GM15510 (cell line): Measurements from ENCODE around the gene OSMR.

Source experiments
- POLR2A ChIP-seq: IDR thresholded peaks from 3 replicates; pipeline ENCODE4 v1.6.1; 2011; ENCODE audit warnings: borderline replicate concordance; ENCODE audit not compliant: insufficient read length; ENCODE audit errors: extremely low read depth

OSMR gene

DNA sequence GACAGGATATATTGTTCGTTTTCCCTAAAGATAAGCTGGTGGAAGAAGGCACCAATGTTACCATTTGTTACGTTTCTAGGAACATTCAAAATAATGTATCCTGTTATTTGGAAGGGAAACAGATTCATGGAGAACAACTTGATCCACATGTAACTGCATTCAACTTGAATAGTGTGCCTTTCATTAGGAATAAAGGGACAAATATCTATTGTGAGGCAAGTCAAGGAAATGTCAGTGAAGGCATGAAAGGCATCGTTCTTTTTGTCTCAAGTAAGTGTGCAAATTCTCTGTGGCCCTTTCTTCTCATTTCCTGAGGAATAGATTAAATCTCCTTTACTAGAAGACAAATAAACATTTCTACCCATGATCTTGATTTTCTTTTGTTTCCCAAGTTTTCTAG is 38.0 kb downstream of the OSMR start:
- TF ChIP-seq POLR2A = no peak

DNA sequence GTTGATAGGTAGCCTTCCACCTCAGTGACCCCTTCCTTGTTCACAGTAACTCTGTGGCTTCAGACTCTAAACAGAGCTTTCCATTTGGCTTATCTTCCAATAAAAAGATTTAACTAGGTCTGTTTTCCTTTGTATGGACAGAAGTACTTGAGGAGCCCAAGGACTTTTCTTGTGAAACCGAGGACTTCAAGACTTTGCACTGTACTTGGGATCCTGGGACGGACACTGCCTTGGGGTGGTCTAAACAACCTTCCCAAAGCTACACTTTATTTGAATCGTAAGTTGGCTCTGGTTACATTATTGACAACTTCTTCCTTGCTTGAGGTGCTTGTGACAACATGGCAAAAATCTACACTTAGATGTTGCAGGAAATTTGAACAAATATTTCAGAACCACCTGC is 39.4 kb downstream of the OSMR start:
- no peak for TF ChIP-seq POLR2A

DNA sequence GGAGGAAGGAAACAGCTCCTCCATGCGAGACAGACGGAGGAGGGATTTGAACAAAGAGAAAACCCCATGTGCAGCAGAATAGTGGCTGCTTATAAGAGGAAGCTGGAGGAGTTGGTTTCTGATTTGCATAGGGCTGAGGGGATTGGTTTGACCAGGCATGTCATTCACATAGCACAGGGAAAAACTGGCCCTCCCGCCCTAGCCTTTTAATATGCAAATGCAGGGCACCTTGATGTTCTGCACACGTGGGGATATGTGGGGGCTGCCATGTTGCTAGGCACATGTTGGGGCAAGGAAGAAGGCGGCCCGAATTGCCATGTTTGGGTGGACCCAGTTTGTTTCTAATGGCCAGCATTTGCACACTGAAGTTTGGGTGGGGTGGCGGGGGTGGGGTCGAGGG is 42.2 kb downstream of the OSMR start:
- no peak for TF ChIP-seq POLR2A

DNA sequence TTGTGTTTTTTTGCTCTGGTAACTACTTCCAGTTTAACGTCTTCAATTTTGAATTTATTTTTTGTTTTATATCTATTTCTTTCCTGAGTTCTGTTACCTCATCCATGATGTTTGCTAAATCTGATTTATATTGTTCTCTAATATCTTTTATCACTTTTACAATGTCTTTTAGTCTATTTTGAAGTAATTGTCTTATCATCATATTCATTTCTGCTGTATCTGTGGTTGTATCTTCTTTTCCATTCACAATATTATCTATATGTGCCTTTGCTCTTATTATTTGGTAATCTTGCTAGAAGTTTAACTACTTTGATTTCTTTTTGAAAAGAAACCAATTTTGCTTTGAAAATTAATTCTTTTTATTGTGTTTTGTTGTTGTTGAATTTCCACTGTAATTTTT is 43.6 kb downstream of the OSMR start:
- no peak for TF ChIP-seq POLR2A

DNA sequence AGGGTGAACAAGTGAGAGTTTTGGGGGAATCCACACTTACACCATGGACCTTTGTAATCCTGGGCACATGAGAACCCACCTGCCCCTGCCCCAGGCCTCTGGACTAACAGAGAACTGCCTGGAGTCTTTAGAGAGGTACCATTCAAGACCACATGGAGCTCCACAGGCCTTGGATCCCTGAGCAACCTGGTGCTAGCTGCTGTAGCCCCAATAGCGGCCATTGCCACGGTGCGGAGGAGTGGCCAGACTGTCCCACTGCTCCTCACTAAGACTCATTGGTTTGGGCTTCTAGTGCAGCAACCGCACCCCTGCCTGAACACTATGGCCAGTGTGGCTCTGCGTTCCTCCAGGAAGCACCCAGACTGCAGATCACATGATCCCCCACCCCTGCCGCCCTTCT is 45.8 kb downstream of the OSMR start:
- no peak for TF ChIP-seq POLR2A

DNA sequence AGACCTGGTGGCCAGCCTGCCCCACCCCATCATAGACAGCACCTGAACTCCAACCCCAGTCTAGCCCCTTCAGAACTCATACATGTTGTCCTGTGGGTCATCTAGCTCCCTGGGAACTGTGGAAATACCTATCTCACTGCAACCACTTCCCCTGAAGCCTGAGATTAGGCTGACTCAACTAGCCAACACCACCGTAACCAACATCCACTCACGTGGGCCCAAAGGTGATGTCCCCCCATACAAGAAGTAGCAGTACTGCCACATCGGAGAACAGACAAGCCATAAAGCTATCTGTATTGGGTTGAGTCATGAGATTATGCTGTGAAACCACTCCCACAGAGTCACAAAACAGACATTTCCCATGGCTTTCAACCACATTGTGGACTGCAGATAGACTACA is 46.6 kb downstream of the OSMR start:
- TF ChIP-seq POLR2A = no peak

DNA sequence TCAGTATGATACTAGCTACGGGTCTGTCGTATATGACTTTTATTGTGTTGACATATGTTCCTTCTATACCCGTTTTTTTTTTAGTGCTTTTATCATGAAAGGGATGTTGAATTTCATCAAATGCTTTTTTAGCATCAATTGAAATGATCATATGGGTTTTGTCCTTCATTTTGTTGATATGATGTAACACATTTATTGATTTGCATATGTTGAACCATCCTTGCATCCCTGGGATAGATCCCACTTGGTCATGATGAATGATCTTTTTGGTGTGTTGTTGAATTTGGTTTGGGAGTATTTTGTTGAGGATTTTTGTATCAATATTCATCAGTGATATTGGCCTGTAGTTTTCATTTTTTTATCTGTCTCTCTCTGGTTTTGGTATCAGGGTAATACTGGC is 50.9 kb downstream of the OSMR start:
- no peak for TF ChIP-seq POLR2A

DNA sequence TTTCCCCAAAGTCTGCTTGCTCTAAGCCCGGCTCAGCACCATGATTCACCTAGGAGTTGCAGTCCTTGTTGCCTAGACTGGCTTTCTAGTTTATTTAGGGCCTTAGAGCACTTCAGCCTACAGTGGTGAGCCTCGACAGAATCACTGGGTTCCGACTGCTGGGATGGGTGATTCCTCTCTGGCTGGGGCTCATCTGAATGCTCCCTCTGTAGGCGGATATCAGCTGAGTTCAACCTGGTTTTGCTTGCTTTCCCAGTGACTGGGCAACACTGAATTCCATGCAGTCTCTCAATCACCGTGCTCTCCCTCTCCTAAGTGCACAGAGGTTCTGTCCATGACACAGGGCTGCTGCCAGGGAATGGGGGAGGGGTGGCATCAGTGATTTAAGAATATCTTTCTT is 54.1 kb downstream of the OSMR start:
- TF ChIP-seq POLR2A = no peak

DNA sequence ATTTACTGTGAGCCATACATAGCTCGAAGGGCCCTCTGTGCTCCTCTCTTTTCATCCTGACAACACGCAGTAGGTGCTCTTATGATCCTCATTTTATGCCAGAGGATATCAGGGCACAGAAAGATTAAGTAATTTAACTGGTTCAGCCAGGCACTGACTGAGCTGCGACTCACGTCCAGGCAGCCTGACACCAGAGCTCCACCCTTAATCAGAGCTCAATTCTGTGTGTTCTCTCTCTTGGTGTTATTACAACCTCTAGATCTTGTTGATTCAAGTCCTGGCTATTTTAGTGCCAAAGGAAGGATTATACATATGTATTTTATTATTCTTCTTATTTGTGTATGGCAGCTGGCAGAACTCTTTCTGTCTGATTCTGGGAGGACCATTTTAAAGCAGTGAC is 59.7 kb downstream of the OSMR start:
- TF ChIP-seq POLR2A = no peak

DNA sequence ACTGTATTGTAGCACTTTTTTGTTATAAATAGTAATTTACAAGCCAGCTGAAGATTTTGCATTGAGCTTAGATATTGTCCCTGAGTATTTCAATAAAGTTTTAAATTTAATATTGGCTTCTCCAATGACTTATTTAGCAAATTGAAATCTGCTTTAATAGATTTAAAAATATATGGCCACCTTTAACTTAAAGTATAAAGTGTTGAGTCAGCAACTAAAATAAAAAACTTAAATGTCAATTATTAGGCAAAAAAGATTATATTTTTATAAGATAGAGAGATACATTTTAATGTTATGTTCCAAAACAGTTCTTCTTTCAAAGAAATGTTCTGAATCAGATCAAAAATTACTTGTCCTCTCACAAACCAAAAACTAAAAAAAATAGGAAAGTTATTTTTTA is 60.7 kb downstream of the OSMR start:
- no peak for TF ChIP-seq POLR2A

DNA sequence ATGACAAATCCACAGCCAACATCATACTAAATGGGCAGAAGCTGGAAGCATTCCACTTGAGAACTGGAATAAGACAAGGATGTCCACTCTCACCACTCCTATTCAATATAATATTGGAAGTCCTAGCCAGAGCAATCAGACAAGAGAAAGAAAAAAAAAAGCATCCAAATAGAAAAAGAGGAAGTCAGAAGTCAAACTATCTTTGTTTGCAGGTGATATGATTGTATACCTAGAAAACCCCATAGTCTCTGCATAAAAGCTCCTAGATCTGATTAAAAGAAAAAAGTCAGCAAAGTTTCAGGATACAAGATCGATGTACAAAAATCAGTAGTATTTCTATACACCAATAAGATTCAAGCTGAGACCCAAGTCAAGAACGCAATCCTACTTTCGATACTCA is 66.1 kb downstream of the OSMR start:
- no peak for TF ChIP-seq POLR2A

DNA sequence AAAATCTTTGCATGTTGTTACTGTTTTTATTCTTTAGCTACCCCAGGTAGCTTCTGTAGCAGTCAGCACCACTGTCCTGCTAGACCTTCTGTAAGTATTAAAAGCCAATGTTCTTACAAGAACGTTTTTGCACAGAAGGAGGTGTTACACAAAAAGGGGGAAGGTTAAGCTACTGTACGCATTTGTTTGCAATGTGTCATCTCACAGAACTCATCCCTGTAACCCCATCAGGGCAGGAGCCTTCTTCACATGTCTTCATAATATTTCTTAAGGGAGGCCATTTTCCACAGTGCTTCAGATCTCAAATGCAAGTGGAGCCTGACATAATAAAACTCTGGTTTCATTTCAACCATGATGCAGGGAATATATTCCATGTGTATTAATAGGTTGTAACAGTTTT is 67.9 kb downstream of the OSMR start:
- no peak for TF ChIP-seq POLR2A

DNA sequence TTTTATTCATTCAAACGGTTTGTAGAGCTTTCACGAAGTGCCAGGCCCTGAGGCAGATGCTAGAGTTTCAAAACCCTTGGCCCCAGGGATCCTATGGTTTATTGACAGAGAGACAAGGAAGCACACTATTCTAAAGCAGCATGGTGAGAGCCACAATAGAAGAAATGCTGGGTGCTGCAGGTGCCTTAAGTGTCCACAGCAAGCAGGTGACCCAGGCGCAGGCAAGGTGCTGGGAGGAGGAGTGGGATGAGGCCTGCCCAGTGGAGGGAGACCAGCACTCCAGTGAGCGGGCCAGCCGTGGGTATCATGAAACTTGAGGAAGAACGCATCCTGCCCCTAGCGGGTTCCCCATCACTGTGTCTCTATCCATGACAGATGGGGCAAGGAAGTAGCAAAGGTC is 71.0 kb downstream of the OSMR start:
- TF ChIP-seq POLR2A = no peak

DNA sequence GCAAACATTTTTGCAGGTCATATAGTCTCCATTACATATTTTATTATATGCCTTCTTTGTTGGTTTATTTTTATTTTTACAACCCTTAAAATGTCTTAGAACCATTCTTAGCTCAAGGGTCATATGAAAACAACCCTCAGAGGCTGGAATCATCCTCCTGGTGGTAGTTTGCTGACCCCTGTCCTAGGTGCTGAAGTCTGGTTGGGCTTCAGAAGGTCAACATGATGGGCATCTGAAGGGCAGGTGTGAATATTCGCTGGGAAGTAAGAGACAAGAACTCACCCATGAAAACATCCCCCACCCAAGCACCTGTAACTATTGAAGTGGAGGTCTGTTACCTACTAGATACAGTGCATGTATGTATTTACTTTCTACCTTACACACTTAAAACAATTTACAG is 75.4 kb downstream of the OSMR start:
- TF ChIP-seq POLR2A = no peak

DNA sequence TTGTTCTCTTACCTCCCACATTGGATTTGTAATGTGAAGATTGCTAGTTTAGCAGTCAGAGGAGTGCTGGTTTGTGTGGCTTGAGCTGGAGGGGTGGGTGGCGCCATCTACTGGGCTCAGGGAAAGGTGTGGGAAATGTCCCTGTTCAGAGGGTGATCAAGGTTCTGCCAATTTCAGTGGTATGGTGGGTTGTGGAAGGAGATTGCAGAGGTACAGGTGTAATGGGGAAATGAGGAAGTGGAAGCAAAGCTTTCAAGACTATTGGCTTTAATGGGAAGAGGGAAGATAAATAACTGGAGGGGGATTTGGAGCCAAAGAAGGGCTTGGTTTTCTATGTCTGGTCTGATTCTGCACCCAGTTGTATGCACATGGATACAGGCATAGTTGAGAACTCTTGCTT is 76.4 kb downstream of the OSMR start:
- TF ChIP-seq POLR2A = no peak

DNA sequence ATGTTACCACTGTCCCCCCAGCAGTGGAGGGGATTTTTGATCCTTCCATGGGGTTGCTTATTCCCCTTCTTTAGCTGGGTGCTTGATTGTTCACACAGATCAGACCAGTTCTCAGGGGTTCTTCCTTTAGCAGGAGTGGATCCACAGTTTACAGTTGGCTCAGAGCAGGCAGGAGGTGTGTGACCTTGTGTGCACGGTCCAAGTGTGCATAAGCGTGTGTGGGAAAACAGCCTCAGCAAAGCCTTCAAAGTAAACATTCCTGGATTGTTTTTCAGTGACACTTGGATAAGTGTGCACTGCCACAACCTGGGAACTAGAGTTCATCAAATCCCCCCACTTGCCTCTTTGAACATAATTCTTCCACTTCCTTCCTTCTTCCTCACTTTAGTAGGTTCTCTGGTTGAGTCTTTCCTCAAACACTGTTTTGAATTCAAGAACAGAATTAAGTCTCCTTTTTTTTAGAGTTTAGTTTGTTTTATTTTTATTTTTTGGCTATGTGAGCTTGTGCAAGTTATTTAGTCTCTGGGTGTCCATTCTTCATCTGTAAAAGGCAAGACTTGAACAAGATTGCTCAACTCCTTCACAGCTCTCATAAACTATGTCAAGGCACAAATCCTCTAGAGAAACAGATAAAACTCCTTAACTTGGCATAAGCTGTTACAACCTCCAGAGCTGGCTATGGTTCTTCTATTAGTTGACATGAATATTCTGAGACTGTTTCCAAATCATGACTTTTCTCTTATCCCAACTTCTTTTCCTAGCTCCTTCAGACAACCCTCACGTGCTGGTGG is 78.0 kb downstream of the OSMR start:
- TF ChIP-seq POLR2A = no peak

DNA sequence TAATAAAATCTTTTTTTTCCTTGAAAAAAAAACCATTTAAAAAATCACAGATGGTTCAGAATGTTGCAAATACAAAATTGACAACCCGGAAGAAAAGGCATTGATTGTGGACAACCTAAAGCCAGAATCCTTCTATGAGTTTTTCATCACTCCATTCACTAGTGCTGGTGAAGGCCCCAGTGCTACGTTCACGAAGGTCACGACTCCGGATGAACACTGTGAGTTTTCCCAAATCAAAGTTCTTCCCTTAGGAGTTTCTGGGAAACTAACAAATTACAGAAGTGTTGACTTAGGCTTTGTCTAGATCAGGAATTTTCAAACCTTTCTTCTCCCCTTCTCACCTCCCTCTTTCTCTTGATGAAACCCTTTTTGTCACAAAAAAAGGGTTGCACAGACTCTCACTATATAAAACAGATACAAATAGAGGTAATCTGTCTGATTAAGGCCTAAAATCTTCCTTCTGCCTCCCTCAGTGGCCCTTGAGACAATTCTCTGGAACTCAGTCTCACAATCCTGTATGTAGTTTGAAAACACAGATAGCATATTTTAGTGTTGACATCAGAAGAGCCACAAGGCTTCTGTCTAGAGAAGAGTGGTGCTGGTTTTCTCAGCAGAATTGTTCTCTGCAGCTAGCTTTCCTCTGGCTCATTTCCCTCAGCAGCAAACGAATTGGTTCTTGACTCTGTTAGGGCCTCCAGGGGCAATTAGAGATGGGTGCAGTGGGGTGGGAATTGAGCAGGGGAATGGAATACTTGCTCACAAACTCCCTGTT is 79.5 kb downstream of the OSMR start:
- TF ChIP-seq POLR2A = no peak

DNA sequence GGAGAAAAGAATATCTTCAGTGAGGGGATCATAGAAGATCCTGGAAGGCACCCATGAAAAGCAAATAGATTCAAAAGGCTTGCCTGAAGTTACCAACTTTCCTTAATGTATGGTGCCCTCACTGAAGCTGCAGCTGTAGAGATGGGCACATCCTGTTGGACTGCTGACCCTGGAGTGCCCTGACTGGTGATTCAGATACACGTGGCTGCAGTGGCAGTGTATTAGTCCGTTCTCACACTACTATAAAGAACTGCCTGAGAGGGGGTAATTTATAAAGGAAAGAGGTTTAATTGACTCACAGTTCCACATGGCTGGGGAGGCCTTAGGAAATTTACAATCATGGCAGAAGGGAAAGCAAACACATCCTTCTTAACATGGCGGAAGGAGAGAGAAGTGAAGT is 80.3 kb downstream of the OSMR start:
- TF ChIP-seq POLR2A = no peak
